NT2/D1 (cell line): ENCODE measurements around the gene SLC38A5.

ENCODE experiments used
- SUZ12 ChIP-seq: IDR thresholded peaks from 2 replicates; pipeline ENCODE4 v1.6.1; 2011; ENCODE audit not compliant: insufficient read length, insufficient read depth; ENCODE audit errors: extremely low read depth
- YY1 ChIP-seq: IDR thresholded peaks from 2 replicates; pipeline ENCODE4 v1.6.1; 2011; ENCODE audit not compliant: insufficient read length, insufficient read depth
- ZNF274 ChIP-seq: IDR thresholded peaks from 2 replicates; pipeline ENCODE4 v1.6.1; 2011; ENCODE audit warnings: mild to moderate bottlenecking, low read depth, low read length

DNA sequence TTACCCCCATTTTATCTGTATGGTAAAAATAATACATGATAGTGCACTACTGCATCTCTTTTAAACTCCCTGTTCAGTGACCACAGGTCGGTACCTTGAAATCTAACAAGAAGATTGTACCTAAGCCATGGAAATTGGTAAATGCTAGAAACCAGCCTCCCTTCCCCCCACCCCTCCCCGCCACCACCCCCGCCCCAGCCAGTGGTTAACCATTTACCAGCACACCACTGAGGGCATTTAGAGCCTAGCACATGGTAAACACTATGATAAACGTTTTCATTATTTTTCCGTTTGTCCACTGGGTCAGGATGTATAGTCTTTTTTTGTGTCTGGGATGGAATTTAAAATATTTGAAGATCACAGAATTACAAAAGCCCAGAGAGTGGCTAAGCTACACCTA is 5.2 kb upstream of the SLC38A5 start:
- TF ChIP-seq YY1 (no peak), ZNF274 (no peak), SUZ12 (no peak)
